PC-9 (cell line): ENCODE measurements around the gene RFXAP. TPM values are rescaled to one million over a fixed set of nuclear protein-coding genes. Genes with fewer than 3 reads are reported as not detected.
A peak's percentile ranks its signal among the peaks of the same experiment; 100 is the strongest.

Source experiments
- BruUV-seq: library from RNA; stranded (reverse); fragments of 400-500 nt; replicated peaks from 2 replicates; lab custom pipeline; 2021; lab: Mats Ljungman, UMichigan
- CTCF ChIA-PET: fragments of 300-600 bp; sonication (Branson Sonifier 250); formaldehyde crosslinking; loops from one replicate; lab custom pipeline; 2022; ENCODE audit warnings: antibody characterized with exemption; lab: Charles Lee
- POLR2A ChIA-PET: fragments of 300-600 bp; sonication (Branson Sonifier 250); formaldehyde crosslinking; loops from one replicate; lab custom pipeline; 2022; ENCODE audit warnings: antibody characterized with exemption; ENCODE audit not compliant: unreplicated experiment; lab: Charles Lee
- DNase-seq, 2 experiments: peaks; one replicate each; pipeline versions ENCODE4 v3.0.0 to v3.0.0-alpha.2; 2015 to 2022; ENCODE audit warnings: mixed read lengths in 1 of 2
- H2AFZ ChIP-seq: fragments of 200-600 bp; sonication (generic); 2 replicates; pipeline ENCODE4 v1.8.1; 2017; ENCODE audit warnings: antibody characterized with exemption
- H3F3A ChIP-seq: fragments of 200-600 bp; sonication (generic); 2 replicates; pipeline ENCODE4 v1.8.1; 2017; ENCODE audit warnings: antibody characterized with exemption, mild to moderate bottlenecking, low read depth; ENCODE audit not compliant: insufficient read depth
- H3K27ac ChIP-seq: fragments of 200-600 bp; sonication (generic); 2 replicates; pipeline ENCODE4 v1.6.1; 2016; ENCODE audit warnings: mixed run types
- H3K27me3 ChIP-seq: fragments of 200-600 bp; sonication (generic); 2 replicates; pipeline ENCODE4 v1.6.1; 2016; ENCODE audit warnings: low read depth, mixed run types; ENCODE audit not compliant: insufficient read depth
- H3K36me3 ChIP-seq: fragments of 200-600 bp; sonication (generic); 2 replicates; pipeline ENCODE4 v1.6.1; 2016; ENCODE audit warnings: low read depth, mixed run types
- H3K4me1 ChIP-seq: fragments of 200-600 bp; sonication (generic); replicated peaks from 2 replicates; pipeline ENCODE4 v1.6.1; 2016; ENCODE audit warnings: mixed run types; ENCODE audit not compliant: insufficient read depth
- H3K4me2 ChIP-seq: fragments of 200-600 bp; sonication (generic); 2 replicates; pipeline ENCODE4 v1.6.1; 2017; ENCODE audit warnings: mixed run types
- H3K4me3 ChIP-seq: fragments of 200-600 bp; sonication (generic); 2 replicates; pipeline ENCODE4 v1.6.1; 2016; ENCODE audit warnings: mixed run types
- H3K79me2 ChIP-seq: fragments of 200-600 bp; sonication (generic); 2 replicates; pipeline ENCODE4 v1.6.1; 2017; ENCODE audit warnings: low read depth, mixed run types
- H3K9me2 ChIP-seq: fragments of 200-600 bp; sonication (generic); 2 replicates; pipeline ENCODE4 v1.8.1; 2017; ENCODE audit warnings: mild to moderate bottlenecking; ENCODE audit not compliant: insufficient read depth
- H3K9me3 ChIP-seq: fragments of 200-600 bp; sonication (generic); 2 replicates; pipeline ENCODE4 v1.8.1; 2016; ENCODE audit warnings: low read depth; ENCODE audit not compliant: insufficient read depth
- H4K20me1 ChIP-seq: fragments of 200-600 bp; sonication (generic); 2 replicates; pipeline ENCODE4 v1.8.1; 2017; ENCODE audit not compliant: insufficient read depth
- CTCF ChIP-seq: fragments of 200-600 bp; sonication (generic); conservative IDR thresholded peaks from 2 replicates; pipeline ENCODE4 v1.6.1; 2017; ENCODE audit warnings: mixed run types, antibody characterized with exemption, mild to moderate bottlenecking, moderate library complexity
- EZH2 ChIP-seq: fragments of 200-600 bp; sonication (generic); IDR thresholded peaks from 2 replicates; pipeline ENCODE4 v1.8.0; 2017; ENCODE audit warnings: antibody characterized with exemption, low read depth
- intact Hi-C: fragments of 100-400 bp; cut with micrococcal nuclease; formaldehyde crosslinking; loops from one replicate; pipeline ENCODE4 v1.10.0; 2022; ENCODE audit not compliant: unreplicated experiment
- total RNA-seq: library from RNA; stranded (reverse); gene quantifications from 2 replicates; pipeline ENCODE4 v1.2.3, GENCODE V29; 2021

The RFXAP gene
- total RNA-seq, 1 experiment from 2014 or later = 5.6 TPM

GRCh38 chr13:36801035-36801434 is 18.0 kb upstream of the RFXAP start:
- no peaks in the 10 kb centered on the region for H3K9me3 ChIP-seq
- H3K79me2 ChIP-seq = no peaks in the 10 kb centered on the region
- DNase-seq = no peak
- H3K36me3 ChIP-seq = no peaks in the 10 kb centered on the region
- intact Hi-C loops = no loop called here
- no peak overlapping the region for H2AFZ ChIP-seq
- no peak overlapping the region for H3K4me2 ChIP-seq
- no peaks in the 10 kb centered on the region for H4K20me1 ChIP-seq
- POLR2A ChIA-PET = no interaction called here
- CTCF ChIA-PET = no interaction called here
- H3K4me3 ChIP-seq = no peak overlapping the region
- H3F3A ChIP-seq = no peaks in the 10 kb centered on the region
- H3K27me3 ChIP-seq = no peaks in the 10 kb centered on the region
- H3K9me2 ChIP-seq = no peaks in the 10 kb centered on the region
- H3K4me1 ChIP-seq = peaks cover 22% of the 10 kb centered on the region
- no TSS peak for BruUV-seq
- no peak overlapping the region for H3K27ac ChIP-seq
- TF ChIP-seq EZH2 (no peak), CTCF (no peak)

GRCh38 chr13:36804588-36804987 is 14.4 kb upstream of the RFXAP start:
- DNase-seq = peak in 1 of 2 experiments; percentile 5
- no peaks in the 10 kb centered on the region for H3K27me3 ChIP-seq
- H2AFZ ChIP-seq = no peak overlapping the region
- no peaks in the 10 kb centered on the region for H3K36me3 ChIP-seq
- H3F3A ChIP-seq = no peaks in the 10 kb centered on the region
- intact Hi-C loops = no loop called here
- CTCF ChIA-PET = no interaction called here
- no peaks in the 10 kb centered on the region for H3K79me2 ChIP-seq
- no peaks in the 10 kb centered on the region for H3K9me2 ChIP-seq
- H3K4me3 ChIP-seq = no peak overlapping the region
- peaks cover 21% of the 10 kb centered on the region for H3K4me1 ChIP-seq
- H3K27ac ChIP-seq = no peak overlapping the region
- no peaks in the 10 kb centered on the region for H4K20me1 ChIP-seq
- H3K4me2 ChIP-seq = no peak overlapping the region
- POLR2A ChIA-PET = no interaction called here
- H3K9me3 ChIP-seq = no peaks in the 10 kb centered on the region
- no TSS peak for BruUV-seq
- TF ChIP-seq EZH2 (no peak), CTCF (no peak)

- H4K20me1 ChIP-seq = no peaks in the 10 kb centered on the region
- H3K9me2 ChIP-seq = no peaks in the 10 kb centered on the region
- intact Hi-C loops = no loop called here
- no peak overlapping the region for H3K4me2 ChIP-seq
- H3K36me3 ChIP-seq = no peaks in the 10 kb centered on the region
- no peak overlapping the region for H3K4me3 ChIP-seq
- no peak overlapping the region for H3K27ac ChIP-seq
- no TSS peak for BruUV-seq
- no peaks in the 10 kb centered on the region for H3K79me2 ChIP-seq
- TF ChIP-seq EZH2 (no peak), CTCF (no peak)
- ChIA-PET CTCF (no interaction called here), POLR2A (no interaction called here)
- no peaks in the 10 kb centered on the region for H3F3A ChIP-seq
- peaks cover 21% of the 10 kb centered on the region for H3K4me1 ChIP-seq
- no peaks in the 10 kb centered on the region for H3K9me3 ChIP-seq
- DNase-seq = no peak
- no peaks in the 10 kb centered on the region for H3K27me3 ChIP-seq
- no peak overlapping the region for H2AFZ ChIP-seq
Observed at GRCh38 chr13:36806102-36806501, 12.9 kb upstream of the RFXAP start.
